Stimulated activated CD4-positive, alpha-beta T cell treated with anti-CD3 and anti-CD28 coated beads, TNF-alpha, amount 100 ng/mL, for 1 hour (primary cell): ENCODE data around the gene ZBTB21.
A peak's percentile ranks its signal among the peaks of the same experiment; 100 is the strongest.
"Not testable (repeated sequence)": the region's sequence is repeated elsewhere in the genome, so short reads cannot be mapped to it uniquely, and the experiment has no call there.

ENCODE experiments used
- DNase-seq, 3 donors: peaks; one replicate each; pipeline ENCODE4 v3.0.0-alpha.2; 2020; ENCODE audit warnings: low read depth in 3 of 3, low spot score in 1 of 3

The ZBTB21 gene

DNA sequence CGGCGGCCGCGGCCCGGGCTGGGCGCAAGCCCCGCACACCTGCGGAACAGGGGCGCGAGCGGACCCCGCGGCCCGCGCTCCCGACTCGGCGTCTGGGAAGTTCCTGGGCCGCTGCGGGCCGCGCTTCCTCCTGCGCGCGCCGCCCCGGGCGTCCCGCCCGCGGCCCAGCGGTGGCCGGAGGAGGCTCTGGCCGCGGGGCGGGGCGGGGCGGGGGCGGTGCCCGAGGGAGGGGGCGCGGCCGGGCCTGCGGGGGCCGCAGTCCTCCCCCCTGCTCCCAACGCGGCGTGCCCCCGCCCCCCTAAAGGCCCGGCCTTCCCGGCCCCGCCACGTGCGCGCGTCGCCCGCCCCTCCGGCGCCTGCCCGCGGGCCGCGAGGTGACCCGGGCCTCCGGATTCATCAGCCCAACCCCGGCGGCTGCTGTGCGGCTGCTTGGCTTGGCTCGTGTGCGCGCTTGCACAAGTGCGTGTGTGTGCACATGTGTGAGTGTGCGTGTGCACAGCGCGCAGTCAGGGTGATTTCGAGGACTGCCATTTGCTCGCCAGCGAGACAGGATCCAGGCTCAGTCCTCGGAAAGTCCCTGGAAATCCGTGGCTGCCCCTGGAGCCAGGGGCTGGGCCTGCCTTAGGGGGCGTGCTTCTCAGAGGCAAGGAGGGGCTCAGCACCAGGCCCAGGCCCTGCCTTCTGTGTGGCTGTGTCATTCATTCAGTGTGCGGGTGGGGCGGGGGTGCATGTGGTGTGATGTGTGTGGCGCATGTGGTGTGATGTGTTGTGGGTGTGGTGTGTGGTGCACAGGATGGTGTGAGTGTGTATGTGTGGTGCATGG lies 56.1 kb downstream of the ZBTB21 start, which contains the start of gene C2CD2:
Gene C2CD2, minus strand, starts transcription at position 188 of the 823 bp plus-strand sequence. CDS start 370 bp downstream, outside the sequence.
- DNase-seq, result peak in 1 of 3 donors; percentile 11

DNA sequence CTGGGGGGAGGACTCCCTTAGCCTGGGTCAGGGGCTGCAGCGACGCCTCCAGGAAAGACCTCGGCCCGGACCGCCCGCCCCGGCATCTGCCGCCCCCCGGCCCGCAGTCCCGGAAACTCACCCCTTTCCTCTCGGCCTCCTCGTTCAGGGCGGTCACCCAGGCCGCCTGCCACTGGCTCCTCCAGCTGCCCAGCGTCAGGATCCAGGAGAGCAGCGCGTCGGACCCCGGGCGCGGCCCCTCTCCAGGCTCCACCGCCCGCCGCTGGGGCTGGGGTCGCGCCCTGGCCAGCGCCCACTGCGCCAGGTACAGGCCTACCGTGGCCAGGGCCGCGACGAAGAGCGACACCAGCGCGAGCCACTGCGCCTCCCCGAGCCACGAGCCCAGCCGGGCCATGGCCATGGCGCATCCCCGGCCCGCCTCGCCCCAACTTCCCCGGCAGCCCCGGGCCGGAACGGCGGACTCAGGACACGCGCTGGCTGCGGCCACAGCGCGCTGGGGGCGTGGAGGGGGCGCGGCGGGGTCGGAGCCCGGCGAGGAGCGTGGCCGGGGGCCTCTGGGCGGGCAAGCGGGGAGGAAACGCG lies 56.8 kb downstream of the ZBTB21 start:
- no peak for DNase-seq

DNA sequence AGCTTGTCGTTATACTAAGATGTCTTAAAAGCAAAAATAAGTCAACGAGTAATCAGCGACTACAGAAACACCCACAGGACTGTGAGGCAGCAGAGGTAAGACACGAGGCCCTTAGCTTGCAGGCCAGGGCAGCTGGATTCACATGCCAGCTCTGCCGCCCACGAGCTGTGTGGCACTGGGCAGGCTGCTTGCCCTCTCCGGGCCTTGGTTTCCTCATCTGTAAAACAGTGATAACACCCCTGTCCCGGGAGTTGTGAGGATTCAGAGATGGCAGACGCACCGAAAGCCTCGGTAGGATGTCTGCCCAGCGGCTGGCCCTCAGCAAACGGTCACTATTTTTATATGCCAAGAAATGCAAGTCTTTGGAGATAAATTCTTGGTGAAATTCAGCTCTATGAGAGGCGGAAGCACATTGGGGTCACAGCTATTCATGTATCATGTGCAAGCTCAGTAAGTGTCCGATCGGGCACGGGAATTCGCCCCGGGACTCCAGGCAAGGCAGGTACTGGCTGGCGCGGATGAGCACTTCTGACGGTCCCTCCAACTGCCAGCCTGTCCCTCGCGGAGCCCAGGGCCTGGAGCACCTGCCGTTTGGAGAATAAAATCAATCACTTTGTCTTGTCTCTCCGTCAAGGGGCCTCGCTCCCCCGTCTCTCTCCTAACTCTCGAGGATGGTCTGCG lies 57.5 kb downstream of the ZBTB21 start:
- DNase-seq, result no peak

DNA sequence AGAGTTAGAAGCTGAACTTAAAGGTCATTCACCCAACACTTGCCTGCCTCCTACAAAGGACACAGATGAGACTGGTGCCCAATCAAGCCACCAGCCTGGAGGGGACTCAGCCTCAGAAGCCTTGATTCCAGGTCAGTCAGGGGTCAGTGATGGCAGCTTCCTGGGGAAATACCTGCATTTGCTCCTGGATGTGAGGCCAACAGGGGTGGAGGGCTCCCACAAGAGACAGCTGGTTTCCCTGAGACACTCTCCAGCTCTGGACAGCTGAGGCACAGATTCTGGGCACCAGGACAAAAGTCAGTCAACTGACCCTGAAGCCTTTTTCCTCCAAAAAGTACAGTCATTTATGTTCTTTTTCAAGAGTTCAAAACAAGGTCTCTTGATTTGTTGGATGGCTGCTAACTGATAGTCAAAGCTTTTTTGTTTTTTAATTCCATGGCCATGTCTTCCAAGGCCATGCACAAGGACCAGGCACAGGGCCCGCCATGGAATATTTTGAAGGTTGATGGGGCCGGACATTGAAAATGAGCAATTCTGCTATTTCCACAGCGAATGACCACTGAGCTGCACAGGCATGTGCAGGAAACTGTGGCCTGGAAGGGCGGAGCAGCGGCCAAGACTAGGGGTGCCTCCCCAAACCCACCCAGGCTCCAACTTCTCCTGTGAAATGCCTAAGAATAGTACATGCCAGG lies 58.1 kb downstream of the ZBTB21 start:
- DNase-seq, result no peak

DNA sequence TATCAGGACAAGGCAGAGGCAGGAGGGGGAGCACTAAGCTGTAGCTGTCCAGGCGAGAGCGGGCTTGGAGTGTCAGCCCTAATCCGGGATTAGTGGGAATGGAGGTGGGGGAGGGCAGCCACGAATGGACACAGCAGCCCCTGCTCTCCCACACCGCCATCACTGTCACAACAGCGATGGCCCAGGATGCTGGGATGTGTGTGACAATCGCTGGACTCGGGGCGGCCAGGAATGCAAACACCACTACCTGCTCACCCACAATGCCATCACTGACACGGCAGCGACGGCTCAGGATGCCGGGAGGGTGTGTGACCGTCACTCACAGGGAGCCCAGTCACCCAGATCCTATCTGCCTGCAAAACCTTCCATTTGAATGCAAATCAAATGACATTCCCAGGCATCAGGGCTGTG lies 59.2 kb downstream of the ZBTB21 start:
- no peak for DNase-seq

DNA sequence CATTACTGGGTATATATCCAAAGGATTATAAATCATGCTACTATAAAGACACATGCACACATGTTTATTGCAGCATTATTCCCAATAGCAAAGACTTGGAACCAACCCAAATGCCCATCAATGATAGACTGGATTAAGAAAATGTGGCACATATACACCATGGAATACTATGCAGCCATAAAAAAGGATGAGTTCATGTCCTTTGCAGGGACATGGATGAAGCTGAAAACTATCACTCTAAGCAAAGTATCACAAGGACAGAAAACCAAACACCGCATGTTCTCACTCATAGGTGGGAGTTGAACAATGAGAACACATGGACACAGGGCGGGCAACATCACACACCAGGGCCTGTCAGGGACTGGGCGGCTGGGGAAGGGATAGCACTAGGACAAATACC lies 60.5 kb downstream of the ZBTB21 start:
- not testable (repeated sequence) for DNase-seq

DNA sequence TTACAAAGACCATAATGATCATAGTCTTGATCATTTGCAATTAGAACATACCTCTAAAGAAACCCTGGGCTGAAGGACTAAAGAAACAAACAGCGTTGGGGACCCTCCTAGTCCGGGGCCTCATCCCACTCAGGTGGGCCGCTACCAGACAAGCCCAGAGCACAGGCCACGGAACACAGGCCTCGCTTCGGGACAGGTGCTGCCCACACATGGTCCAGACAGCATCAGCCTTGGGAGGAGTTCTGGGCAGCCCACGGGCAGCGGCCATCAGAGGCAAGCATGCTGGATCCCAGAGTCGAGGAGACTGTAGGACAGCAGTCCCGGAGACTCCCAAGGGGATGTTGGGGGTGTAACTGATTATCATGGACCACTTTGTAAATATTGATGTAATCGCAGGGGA lies 61.3 kb downstream of the ZBTB21 start:
- DNase-seq, result no peak

DNA sequence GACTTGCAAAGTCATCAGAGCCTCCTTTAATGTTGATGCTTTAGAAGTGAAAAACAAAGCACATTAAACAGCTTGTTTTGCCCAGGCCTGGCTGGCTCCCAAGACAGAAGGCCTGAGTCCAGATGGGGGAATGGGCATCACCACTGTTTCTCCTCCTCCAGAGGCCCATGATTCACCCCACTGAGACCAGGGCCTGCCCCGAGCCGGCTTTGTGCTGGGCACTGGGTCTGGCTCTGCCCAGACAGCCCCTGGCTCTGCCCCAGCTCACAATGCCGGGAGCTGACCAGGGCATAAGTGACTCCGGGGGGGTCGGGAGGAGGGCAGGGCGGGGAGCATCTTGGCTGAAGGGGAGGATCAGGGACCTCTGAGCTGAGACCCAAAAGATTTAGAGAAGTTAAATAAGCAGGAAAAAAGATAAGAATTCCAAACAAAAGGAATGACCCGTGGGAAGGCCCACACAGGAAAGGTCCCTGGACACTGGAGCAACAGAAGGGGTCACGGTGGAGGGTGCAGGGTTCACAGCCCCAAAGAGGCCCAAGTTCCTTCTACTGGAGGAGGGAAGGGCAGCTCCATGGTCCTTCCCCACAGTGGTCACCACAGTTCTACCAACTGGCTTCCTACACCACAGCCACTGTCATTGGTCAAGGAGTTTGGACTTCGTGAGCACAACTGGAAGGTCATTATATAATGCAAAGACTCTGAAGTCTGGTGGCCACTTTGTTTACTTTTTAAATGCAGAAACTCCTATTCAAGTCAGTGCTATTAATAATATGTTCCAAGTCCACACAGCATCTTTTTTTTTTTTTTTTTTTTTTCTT lies 61.9 kb downstream of the ZBTB21 start:
- DNase-seq, result no peak

DNA sequence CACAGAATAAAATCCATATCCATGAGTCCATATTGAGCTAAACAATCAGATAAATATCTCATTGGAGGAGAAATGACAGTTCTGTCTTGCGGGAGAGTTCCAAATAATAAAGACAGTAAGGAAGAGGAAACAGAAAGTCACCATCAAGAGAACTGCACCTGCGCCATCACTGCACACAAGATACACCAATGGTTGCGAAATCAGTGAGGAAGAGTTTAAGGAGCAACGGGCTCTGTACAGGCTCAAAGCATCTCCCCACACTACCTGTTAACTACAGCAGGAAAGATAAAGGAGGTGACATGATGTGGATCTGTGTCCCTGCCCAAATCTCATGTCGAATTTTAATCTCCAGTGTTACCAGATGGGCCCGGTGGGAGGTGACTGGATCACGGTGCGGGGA lies 64.2 kb downstream of the ZBTB21 start:
- DNase-seq, result no peak

DNA sequence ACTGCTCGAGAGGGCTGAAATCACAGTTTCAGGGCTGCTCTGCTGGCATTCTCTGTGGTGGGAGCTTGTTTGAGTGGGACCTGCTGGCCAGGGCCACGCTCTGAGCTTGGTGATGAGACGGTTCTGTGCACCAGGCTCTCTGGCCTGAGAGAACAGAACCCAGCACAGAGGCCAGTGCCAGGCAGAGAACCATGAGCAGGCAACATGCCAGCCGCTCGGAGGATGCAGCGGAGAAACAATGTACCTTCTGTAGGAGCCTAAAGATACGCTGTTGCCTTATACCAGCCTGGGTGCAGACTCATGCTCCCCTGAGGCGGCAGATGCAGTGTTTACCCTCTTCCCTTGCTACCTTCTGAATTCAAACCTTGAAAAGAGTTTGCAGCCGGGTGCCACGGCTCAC lies 66.3 kb downstream of the ZBTB21 start:
- no peak for DNase-seq

DNA sequence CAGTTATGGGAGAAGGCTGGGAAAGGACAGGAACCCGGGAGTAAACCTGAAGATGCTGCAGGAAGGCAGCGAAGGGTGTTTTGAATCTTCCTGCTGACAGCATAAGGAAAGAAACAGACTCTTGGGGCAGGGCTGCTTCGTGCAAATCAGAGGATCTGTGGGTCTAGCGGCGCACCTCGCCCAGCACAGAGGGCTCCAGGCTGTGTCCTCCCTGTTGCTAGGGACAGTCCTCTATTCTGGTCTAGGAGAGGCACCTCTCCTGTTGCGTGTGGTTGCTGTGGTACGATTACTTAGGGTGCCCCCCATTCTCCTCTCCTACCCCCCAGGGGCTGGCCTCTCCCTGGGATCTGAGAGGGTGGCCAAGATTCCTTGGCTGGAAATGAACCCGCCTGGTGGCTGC lies 67.7 kb downstream of the ZBTB21 start:
- no peak for DNase-seq

DNA sequence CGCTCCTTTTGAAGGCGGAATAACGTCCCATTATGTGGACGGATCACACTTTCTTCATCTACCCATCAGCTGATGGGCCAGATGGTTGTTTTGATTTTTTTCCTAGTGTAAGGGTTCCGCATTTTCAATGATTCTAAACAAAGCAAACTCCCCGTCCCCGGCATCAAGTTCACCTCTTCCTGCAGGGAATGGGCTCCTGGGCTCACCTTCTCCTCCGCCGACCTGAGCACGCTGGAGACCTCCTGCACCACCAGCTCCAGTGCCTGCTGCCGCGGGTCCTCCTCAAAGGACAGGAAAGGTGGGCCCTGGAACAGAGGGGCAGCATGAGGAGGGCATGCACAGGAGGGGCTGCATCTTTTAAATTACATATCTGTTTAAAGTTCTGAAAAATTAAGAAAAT lies 68.2 kb downstream of the ZBTB21 start:
- no peak for DNase-seq

DNA sequence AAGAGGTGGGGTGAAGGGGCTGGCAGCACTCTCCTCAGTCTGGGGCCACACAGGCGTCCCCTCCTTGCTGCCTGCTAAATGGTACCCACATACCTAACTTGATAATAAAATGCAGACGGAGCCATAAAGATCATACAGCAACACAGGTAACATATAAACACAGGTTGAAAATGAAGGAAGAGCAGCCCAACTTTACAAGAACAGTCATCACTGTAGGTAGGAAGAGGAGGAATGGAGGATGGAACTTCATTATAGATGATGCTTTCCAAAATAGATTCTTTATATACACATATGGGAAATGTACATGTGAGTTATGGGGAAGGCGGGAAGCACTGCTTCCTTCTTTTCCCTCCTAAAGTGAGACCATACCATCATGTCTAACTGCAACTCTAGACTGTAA lies 69.7 kb downstream of the ZBTB21 start:
- no peak for DNase-seq

DNA sequence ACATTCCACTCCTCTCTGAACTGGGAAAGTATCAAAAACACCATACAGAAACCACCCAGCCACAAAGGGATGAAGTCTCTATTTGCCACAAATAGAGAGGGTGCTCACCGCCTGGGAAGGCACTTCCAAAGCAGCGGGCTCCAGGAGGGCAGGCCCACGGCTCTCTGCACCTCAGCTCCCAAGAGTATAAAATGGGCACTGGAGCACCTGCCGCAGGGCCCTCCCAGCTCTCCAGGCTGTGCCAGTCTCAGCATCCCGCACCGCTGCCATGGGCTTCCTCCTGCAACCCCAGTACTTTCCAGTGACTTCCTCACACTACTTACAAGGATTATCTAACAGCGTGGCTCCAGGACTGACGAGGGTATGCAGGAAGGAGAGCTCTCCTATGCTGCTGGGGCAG lies 70.8 kb downstream of the ZBTB21 start:
- no peak for DNase-seq
